Measurements from ENCODE around the gene SOSTDC1. TPM values are rescaled to one million over a fixed set of nuclear protein-coding genes. Genes with fewer than 3 reads are reported as not detected.

SOSTDC1 gene, protein sequence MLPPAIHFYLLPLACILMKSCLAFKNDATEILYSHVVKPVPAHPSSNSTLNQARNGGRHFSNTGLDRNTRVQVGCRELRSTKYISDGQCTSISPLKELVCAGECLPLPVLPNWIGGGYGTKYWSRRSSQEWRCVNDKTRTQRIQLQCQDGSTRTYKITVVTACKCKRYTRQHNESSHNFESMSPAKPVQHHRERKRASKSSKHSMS
- not detected in 2 replicates for total RNA-seq (2014; rRNA removed; shearing (Covaris generic))
- total RNA-seq (2022), result not detected in 2 replicates
- percentile 2 among the genes with signal in this experiment for Bru-seq, nascent RNA
- BruChase-seq, experiment 1, labeled RNA remaining after a 6-hour chase, result not detected
- BruChase-seq, experiment 2, labeled RNA remaining after a 2-hour chase, result not detected
- long read RNA-seq, result 0 reads

- DNase-seq (ENCODE audit: low spot score), result no peak
- no peaks in the 10 kb centered on the region for H3K9me3 ChIP-seq (ENCODE audit: low read length)
- no peaks in the 10 kb centered on the region for H3K4me1 ChIP-seq (ENCODE audit: insufficient read depth, low read length, poor library complexity, severe bottlenecking)
- TF ChIP-seq, protein P1, sequence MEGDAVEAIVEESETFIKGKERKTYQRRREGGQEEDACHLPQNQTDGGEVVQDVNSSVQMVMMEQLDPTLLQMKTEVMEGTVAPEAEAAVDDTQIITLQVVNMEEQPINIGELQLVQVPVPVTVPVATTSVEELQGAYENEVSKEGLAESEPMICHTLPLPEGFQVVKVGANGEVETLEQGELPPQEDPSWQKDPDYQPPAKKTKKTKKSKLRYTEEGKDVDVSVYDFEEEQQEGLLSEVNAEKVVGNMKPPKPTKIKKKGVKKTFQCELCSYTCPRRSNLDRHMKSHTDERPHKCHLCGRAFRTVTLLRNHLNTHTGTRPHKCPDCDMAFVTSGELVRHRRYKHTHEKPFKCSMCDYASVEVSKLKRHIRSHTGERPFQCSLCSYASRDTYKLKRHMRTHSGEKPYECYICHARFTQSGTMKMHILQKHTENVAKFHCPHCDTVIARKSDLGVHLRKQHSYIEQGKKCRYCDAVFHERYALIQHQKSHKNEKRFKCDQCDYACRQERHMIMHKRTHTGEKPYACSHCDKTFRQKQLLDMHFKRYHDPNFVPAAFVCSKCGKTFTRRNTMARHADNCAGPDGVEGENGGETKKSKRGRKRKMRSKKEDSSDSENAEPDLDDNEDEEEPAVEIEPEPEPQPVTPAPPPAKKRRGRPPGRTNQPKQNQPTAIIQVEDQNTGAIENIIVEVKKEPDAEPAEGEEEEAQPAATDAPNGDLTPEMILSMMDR (conservative IDR thresholded peaks at IDR 0.05; ENCODE audit: low read length), result no peak
- no peak for TF ChIP-seq EZH2phosphoT487 (IDR thresholded peaks at IDR 0.05; ENCODE audit: borderline replicate concordance, low read depth, low read length)
- 0 out of 2 replicates have a peak, but pooled peaks cover 4% of the 10 kb centered on the region for H4K20me1 ChIP-seq (ENCODE audit: insufficient read depth, low read length)
- H3K9me2 ChIP-seq (ENCODE audit: insufficient read depth, low read length), result no peaks in the 10 kb centered on the region
- H2AFZ ChIP-seq (ENCODE audit: low read length), result no peak within 1 kb of the TSS
- H3K79me2 ChIP-seq (ENCODE audit: insufficient read depth, low read depth, low read length), result no peaks in the 10 kb centered on the region
- ChIA-PET POLR2A (no interaction called here), CTCF (ENCODE audit: unreplicated experiment) (no interaction called here)
- intact Hi-C loops (cut with micrococcal nuclease; ENCODE audit: unreplicated experiment), result no loop called here
- no peaks in the 10 kb centered on the region for H3K36me3 ChIP-seq (ENCODE audit: insufficient read depth, low read length)
- no peak within 1 kb of the TSS for H3K4me2 ChIP-seq (ENCODE audit: low read length)
- H3K4me3 ChIP-seq (ENCODE audit: low read depth, low read length, poor library complexity, severe bottlenecking), result no peak within 1 kb of the TSS
- no peak within 1 kb of the TSS for H3K27ac ChIP-seq (ENCODE audit: low read depth, low read length, poor library complexity, severe bottlenecking)
- BruUV-seq (replicated peaks), result no TSS peak
Observed at GRCh38 chr7:16465469-16466361, at the start of gene SOSTDC1. Gene SOSTDC1, minus strand, starts transcription at chr7:16465738. Its CDS starts 70 bp downstream, at chr7:16465668.

GRCh38 chr7:16514729-16515128, 49.2 kb upstream of the SOSTDC1 start:
- intact Hi-C loops (cut with micrococcal nuclease; ENCODE audit: unreplicated experiment), result no loop called here
- H2AFZ ChIP-seq (ENCODE audit: low read length), result no peak overlapping the region
- H3K27ac ChIP-seq (ENCODE audit: low read depth, low read length, poor library complexity, severe bottlenecking), result no peak overlapping the region
- H3K4me3 ChIP-seq (ENCODE audit: low read depth, low read length, poor library complexity, severe bottlenecking), result no peak overlapping the region
- BruUV-seq (replicated peaks), result no TSS peak
- H3K9me2 ChIP-seq (ENCODE audit: insufficient read depth, low read length), result no peaks in the 10 kb centered on the region
- no peak for TF ChIP-seq EZH2phosphoT487 (IDR thresholded peaks at IDR 0.05; ENCODE audit: borderline replicate concordance, low read depth, low read length)
- TF ChIP-seq, protein P1 (conservative IDR thresholded peaks at IDR 0.05; ENCODE audit: low read length), result no peak
- no peaks in the 10 kb centered on the region for H3K9me3 ChIP-seq (ENCODE audit: low read length)
- no peaks in the 10 kb centered on the region for H3K4me1 ChIP-seq (ENCODE audit: insufficient read depth, low read length, poor library complexity, severe bottlenecking)
- no peaks in the 10 kb centered on the region for H3K36me3 ChIP-seq (ENCODE audit: insufficient read depth, low read length)
- H3K79me2 ChIP-seq (ENCODE audit: insufficient read depth, low read depth, low read length), result no peaks in the 10 kb centered on the region
- CTCF ChIA-PET (ENCODE audit: unreplicated experiment), result no interaction called here
- POLR2A ChIA-PET, result interaction anchor here (0.7 kb wide), 1 partner anchor 20 kb away, joined by 3 read pairs; no protein-coding TSS in a partner anchor
- no peaks in the 10 kb centered on the region for H4K20me1 ChIP-seq (ENCODE audit: insufficient read depth, low read length)
- no peak for DNase-seq (ENCODE audit: low spot score)
- H3K4me2 ChIP-seq (ENCODE audit: low read length), result no peak overlapping the region
